Testis (tissue), 2 donors: ENCODE results near the gene MAN2B1.

Experiments used
- CTCF ChIP-seq, 3 experiments: fragments of 450-650 bp in 2 of 3; fragments of 200-600 bp in 1 of 3; sonication (generic) in 1 of 3; IDR thresholded peaks; one replicate each; pipeline ENCODE4 v1.5.1; 2016 to 2019; ENCODE audit warnings: antibody characterized with exemption in 3 of 3, mild to moderate bottlenecking in 2 of 3, moderate library complexity in 1 of 3
- POLR2A ChIP-seq: fragments of 450-650 bp; IDR thresholded peaks from one replicate; pipeline ENCODE4 v1.6.1; 2017; ENCODE audit warnings: antibody characterized with exemption, mild to moderate bottlenecking, moderate library complexity

GRCh38 chr19:12657966-12658365, 8.6 kb downstream of the MAN2B1 start:
- no peak for TF ChIP-seq CTCF (IDR thresholded peaks at IDR 0.05)
- TF ChIP-seq POLR2A, result no peak
